Activated T-cell treated with anti-CD3 and anti-CD28 coated beads, Interleukin-2, amount 50 U/mL, for 72 hours (primary cell): ENCODE data around the gene CTDSPL. TPM values are rescaled to one million over a fixed set of nuclear protein-coding genes. Genes with fewer than 3 reads are reported as not detected.
"Not testable (repeated sequence)": the region's sequence is repeated elsewhere in the genome, so short reads cannot be mapped to it uniquely, and the experiment has no call there.

ENCODE experiments used
- ATAC-seq, 2 donors: fragments of 150-1000 bp; cut with Tn5 transposase; replicated peaks in 1 of 2; 2 replicates each; pipeline ENCODE4 v1.10.0; 2021; ENCODE audit warnings: moderate library complexity in 2 of 2, mild to moderate bottlenecking in 1 of 2
- DNase-seq, 2 donors: peaks; one replicate each; pipeline ENCODE4 v3.0.0; 2021 to 2022; ENCODE audit warnings: mixed read lengths in 1 of 2
- H3K27ac Mint-ChIP-seq: one replicate; pipeline ENCODE4 v1.8.0; 2022; ENCODE audit warnings: mild to moderate bottlenecking, moderate library complexity, mixed read lengths
- H3K27me3 Mint-ChIP-seq: one replicate; pipeline ENCODE4 v1.8.0; 2022; ENCODE audit warnings: low read depth, mixed read lengths
- H3K36me3 Mint-ChIP-seq, 2 donors: one replicate each; pipeline ENCODE4 v1.8.0; 2022; ENCODE audit warnings: mixed read lengths in 2 of 2, mild to moderate bottlenecking in 1 of 2; ENCODE audit not compliant: insufficient read depth in 2 of 2
- H3K4me1 Mint-ChIP-seq: one replicate; pipeline ENCODE4 v1.8.0; 2022; ENCODE audit warnings: low read depth, mixed read lengths
- H3K4me3 Mint-ChIP-seq, 2 donors: one replicate each; pipeline ENCODE4 v1.8.0; 2022; ENCODE audit warnings: mild to moderate bottlenecking in 2 of 2, mixed read lengths in 2 of 2, moderate library complexity in 2 of 2
- H3K9me3 Mint-ChIP-seq, 2 donors: one replicate each; pipeline ENCODE4 v1.8.0; 2022; ENCODE audit warnings: mixed read lengths in 2 of 2
- total RNA-seq, 2 donors: library from RNA; stranded (reverse); gene quantifications; one replicate each; pipeline ENCODE4 v1.2.3, GENCODE V29; 2022

The CTDSPL gene
- total RNA-seq, 2 donors from 2014 or later = 6.3 to 7.0 TPM

- Mint-ChIP-seq H3K4me1 (peaks cover 3% of the 10 kb centered on the region), H3K9me3 (no peaks in the 10 kb centered on the region), H3K36me3 (no peaks in the 10 kb centered on the region), H3K27ac (no peak overlapping the region), H3K4me3 (no peak overlapping the region), H3K27me3 (no peaks in the 10 kb centered on the region)
- DNase-seq = no peak
- ATAC-seq = no peak
These were observed 118.1 kb downstream of the CTDSPL start for GRCh38 chr3:37979541-37980461.

- Mint-ChIP-seq H3K27ac (no peak overlapping the region), H3K4me1 (no peaks in the 10 kb centered on the region), H3K36me3 (no peaks in the 10 kb centered on the region), H3K27me3 (no peaks in the 10 kb centered on the region), H3K9me3 (no peaks in the 10 kb centered on the region), H3K4me3 (no peak overlapping the region)
- DNase-seq = no peak
- ATAC-seq = no peak
These were observed 119.0 kb downstream of the CTDSPL start for GRCh38 chr3:37980462-37981347.

DNA sequence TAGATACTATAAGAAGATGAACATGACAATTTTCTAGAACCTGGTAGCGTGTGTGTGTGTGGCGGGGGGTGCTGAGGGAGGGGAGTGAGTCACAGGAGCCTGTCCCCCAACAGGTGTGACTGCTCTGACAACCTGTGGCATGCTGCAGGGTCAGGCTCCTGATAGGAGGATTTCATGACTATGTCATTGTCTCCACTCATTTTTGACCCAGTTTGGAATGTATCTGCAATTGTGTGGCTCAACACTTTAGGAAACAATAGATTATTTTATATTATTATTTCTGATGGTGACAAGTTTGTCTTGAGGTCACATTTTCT lies 119.6 kb downstream of the CTDSPL start:
- no peaks in the 10 kb centered on the region for H3K4me1 Mint-ChIP-seq
- no peak overlapping the region for H3K4me3 Mint-ChIP-seq
- DNase-seq = no peak
- no peaks in the 10 kb centered on the region for H3K9me3 Mint-ChIP-seq
- no peaks in the 10 kb centered on the region for H3K27me3 Mint-ChIP-seq
- H3K36me3 Mint-ChIP-seq = no peaks in the 10 kb centered on the region
- no peak overlapping the region for H3K27ac Mint-ChIP-seq
- ATAC-seq = no peak

DNA sequence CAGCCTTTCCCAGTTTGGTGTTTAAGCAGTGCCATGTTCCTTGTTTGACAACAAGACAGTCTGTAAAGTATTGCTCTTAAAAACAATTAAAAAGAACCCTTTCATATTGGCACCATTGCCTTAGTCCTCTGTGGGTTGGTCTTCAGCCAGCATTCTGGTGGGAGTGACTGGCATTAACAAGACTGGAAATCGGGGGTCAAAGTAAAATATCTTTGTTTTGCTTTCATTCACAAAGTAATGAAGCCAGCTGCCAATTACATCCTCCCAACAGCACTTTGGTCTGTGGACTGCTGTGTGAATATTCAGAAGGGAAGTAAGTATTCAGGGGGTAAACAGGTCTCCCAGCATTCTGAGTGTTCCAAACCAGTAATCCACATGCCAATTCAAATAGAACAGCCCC lies 120.7 kb downstream of the CTDSPL start:
- DNase-seq = no peak

DNA sequence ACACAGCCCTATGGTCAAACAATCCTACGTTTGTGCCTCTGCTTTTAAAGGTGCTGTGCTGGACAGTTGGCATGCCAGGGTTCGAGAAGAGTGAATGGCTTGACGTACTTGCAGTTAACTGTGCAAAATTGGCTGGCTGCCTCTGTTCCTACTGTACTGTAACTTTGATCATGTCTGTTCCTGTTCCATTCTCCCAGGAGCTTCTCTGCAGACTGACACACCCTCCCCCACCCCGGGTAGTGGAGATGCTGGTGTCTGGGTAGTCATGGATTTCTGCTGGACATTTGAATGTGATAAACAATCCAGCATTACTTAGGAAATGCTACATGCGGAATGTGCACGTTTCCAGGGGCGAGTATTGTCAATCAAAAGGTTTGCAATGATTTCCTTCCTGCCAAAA lies 122.4 kb downstream of the CTDSPL start:
- no peaks in the 10 kb centered on the region for H3K27me3 Mint-ChIP-seq
- no peak for ATAC-seq
- no peak overlapping the region for H3K27ac Mint-ChIP-seq
- no peaks in the 10 kb centered on the region for H3K9me3 Mint-ChIP-seq
- H3K36me3 Mint-ChIP-seq = no peaks in the 10 kb centered on the region
- H3K4me1 Mint-ChIP-seq = no peaks in the 10 kb centered on the region
- no peak overlapping the region for H3K4me3 Mint-ChIP-seq
- no peak for DNase-seq

More for the DNA sequence above, 120.7 kb downstream of the CTDSPL start:
- H3K27ac Mint-ChIP-seq = no peak overlapping the region
- ATAC-seq = no peak
- H3K9me3 Mint-ChIP-seq = no peaks in the 10 kb centered on the region
- no peak overlapping the region for H3K4me3 Mint-ChIP-seq
- H3K36me3 Mint-ChIP-seq = no peaks in the 10 kb centered on the region
- H3K27me3 Mint-ChIP-seq = no peaks in the 10 kb centered on the region
- H3K4me1 Mint-ChIP-seq = no peaks in the 10 kb centered on the region

DNA sequence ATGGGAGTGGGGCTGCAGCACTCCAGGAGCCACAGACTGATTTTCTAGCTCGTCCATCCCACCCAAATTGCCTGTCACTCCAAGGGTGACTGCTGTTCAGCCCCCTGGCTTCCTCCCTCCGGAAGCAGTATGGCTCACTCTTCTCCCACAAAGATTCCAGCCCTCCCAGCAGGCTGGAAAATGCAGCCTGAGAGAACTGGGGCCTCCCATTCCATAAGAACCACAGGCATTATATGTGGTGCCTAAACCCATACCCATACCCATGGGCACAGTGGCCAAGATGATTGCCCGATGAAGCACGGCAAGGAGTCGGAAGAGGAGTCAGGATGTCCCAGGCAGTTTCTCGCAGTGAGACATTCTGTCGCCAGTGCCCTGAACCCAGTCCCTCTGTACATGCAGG lies 122.9 kb downstream of the CTDSPL start:
- no peaks in the 10 kb centered on the region for H3K4me1 Mint-ChIP-seq
- DNase-seq (no peak), ATAC-seq (no peak)
- H3K27ac Mint-ChIP-seq = no peak overlapping the region
- no peaks in the 10 kb centered on the region for H3K27me3 Mint-ChIP-seq
- H3K9me3 Mint-ChIP-seq = no peaks in the 10 kb centered on the region
- no peak overlapping the region for H3K4me3 Mint-ChIP-seq
- no peaks in the 10 kb centered on the region for H3K36me3 Mint-ChIP-seq

GRCh38 chr3:37985637-37986320 lies 124.1 kb downstream of the CTDSPL start:
- DNase-seq (no peak), ATAC-seq (no peak)
- Mint-ChIP-seq H3K27ac (no peak overlapping the region), H3K36me3 (no peaks in the 10 kb centered on the region), H3K27me3 (no peaks in the 10 kb centered on the region), H3K4me3 (no peak overlapping the region), H3K4me1 (no peaks in the 10 kb centered on the region), H3K9me3 (no peaks in the 10 kb centered on the region)

DNA sequence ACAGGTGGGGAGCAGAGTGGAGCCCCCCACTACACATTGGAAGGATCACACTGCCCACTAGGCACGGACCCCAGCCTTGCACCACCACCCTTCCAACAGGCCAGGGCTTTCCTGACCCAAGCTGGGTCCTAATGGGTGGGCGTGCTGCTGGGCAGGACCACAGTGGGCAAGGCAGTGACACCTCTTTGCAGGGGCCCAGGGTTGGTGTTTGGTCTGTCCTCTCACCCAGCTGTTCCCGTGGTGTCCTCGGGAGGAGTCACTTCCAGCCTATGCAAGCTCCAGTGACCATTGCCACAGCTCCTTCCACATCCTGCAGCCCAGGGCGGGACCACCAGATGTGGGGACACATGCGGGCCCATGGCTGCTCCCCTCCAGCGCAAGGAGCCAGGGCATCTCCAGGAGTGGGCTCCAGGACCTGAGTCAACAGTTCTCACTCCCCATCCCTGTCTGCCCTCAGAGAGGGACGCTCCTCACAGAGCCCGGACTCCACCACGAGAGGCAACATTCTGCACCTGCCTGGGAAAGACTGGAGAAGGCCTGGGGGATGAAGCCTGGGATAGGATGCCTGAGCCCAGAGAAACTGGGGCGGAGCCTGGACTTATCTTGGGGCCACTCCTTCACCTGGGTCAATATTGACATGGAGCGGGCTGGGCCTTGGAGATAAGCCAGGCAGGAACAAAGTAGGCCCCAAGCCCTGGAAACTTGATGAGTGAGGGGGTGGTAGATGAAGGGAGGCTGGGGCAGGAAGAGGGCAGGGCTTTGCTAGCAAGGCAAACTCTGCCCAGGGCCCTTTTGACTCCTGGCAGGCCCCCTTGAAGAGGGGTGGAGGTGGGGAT lies 125.0 kb downstream of the CTDSPL start:
- Mint-ChIP-seq H3K9me3 (no peaks in the 10 kb centered on the region), H3K4me1 (no peaks in the 10 kb centered on the region), H3K36me3 (no peaks in the 10 kb centered on the region), H3K4me3 (no peak overlapping the region), H3K27me3 (no peaks in the 10 kb centered on the region), H3K27ac (no peak overlapping the region)
- DNase-seq = no peak
- ATAC-seq = no peak

DNA sequence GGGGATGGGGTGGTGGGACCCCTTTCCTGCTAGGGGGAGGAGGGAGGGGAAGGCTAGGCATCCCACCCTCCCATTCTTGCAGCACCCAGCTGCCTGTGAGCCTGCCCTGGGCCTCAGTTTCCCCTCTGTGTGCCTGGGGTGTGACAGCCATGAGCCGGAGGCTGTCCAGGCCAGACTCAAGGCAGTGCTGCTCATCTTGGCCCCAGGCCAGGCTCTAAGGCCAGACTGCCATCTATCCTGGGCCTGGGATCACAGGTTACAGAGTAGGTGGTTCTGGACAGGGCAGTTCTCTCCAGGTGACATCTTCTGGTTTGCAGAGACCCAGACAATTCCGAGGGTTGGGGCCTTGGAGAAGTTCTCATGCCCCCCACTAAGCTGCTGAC lies 125.6 kb downstream of the CTDSPL start:
- DNase-seq (no peak), ATAC-seq (no peak)
- H3K4me3 Mint-ChIP-seq = no peak overlapping the region
- H3K9me3 Mint-ChIP-seq = no peaks in the 10 kb centered on the region
- H3K4me1 Mint-ChIP-seq = no peaks in the 10 kb centered on the region
- no peaks in the 10 kb centered on the region for H3K27me3 Mint-ChIP-seq
- H3K36me3 Mint-ChIP-seq = no peaks in the 10 kb centered on the region
- no peak overlapping the region for H3K27ac Mint-ChIP-seq

GRCh38 chr3:37987751-37988179 lies 126.1 kb downstream of the CTDSPL start:
- H3K27me3 Mint-ChIP-seq = no peaks in the 10 kb centered on the region
- no peak overlapping the region for H3K27ac Mint-ChIP-seq
- H3K4me1 Mint-ChIP-seq = peaks cover 4% of the 10 kb centered on the region
- ATAC-seq = no peak
- no peak overlapping the region for H3K4me3 Mint-ChIP-seq
- H3K9me3 Mint-ChIP-seq = no peaks in the 10 kb centered on the region
- DNase-seq = no peak
- no peaks in the 10 kb centered on the region for H3K36me3 Mint-ChIP-seq

- not testable (repeated sequence) for H3K4me1 Mint-ChIP-seq, DNase-seq, H3K9me3 Mint-ChIP-seq, H3K27ac Mint-ChIP-seq, H3K27me3 Mint-ChIP-seq, ATAC-seq, H3K36me3 Mint-ChIP-seq, H3K4me3 Mint-ChIP-seq
These were observed 126.7 kb downstream of the CTDSPL start for GRCh38 chr3:37988376-37988775.

DNA sequence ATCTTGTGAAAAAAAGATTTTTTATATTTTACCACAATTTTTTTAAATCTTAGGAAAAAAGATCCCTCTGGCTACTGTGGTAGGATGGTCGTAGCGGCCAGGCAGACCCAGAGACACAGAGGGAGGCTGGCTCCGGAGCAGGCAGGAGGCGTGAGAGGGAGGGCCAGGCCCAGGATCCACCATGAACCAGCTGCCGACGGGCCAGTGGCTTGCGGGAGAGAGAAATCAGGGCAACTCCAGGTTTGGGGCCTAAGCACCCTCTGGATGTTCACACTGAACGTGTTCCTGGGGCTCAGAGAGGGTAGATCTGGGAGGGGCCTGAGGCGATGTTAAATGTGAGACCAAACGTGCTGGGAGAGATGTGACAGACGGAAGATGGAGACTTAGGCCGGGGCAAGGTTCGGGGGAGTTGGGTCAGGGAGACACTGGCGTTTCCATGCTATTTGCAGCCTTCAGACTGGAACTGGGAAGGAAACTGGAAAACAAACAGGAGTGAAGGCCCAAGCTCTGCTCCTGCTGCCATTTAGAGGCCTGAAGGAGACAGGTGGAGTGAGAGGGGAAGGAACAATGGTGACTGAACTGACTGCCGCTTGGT lies 127.3 kb downstream of the CTDSPL start:
- Mint-ChIP-seq H3K4me3 (no peak overlapping the region), H3K36me3 (no peaks in the 10 kb centered on the region), H3K27me3 (no peaks in the 10 kb centered on the region), H3K27ac (no peak overlapping the region), H3K9me3 (no peaks in the 10 kb centered on the region), H3K4me1 (peaks cover 16% of the 10 kb centered on the region)
- DNase-seq (no peak), ATAC-seq (no peak)
